ENCODE data around the gene XXYLT1. TPM values are rescaled to one million over a fixed set of nuclear protein-coding genes. Genes with fewer than 3 reads are reported as not detected.

Gene XXYLT1
- total RNA-seq, 1 experiment from 2014 or later, result 10.9 TPM

DNA sequence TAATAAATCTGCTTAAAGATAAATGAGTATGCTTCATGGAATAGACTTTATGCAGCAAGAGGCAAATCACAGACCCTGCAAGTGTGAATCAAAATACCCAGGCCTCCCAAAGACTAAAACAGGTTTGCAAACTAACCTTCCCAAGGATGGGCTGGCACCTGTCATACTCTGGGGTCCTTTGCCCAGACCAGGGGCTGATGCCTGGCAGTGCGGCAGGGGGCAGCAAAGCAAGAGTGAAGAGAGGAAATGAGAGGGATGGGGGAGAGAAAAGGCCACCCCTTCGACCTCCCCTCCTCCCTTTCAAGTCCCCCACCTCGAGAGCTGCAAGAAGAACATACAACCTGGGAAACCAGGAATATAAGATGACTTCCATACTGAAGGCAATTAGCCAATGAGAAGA is 31.8 kb downstream of the XXYLT1 start:
- RAD21 ChIA-PET (ENCODE audit: low non-redundant PET in 1 of 2, low total read pairs in 2 of 2, uncharacterized antibody in 2 of 2, unreplicated experiment in 2 of 2), result no interaction called here
- Histone ChIP-seq H3K27ac (ENCODE audit: low read depth, low read length) (no peak overlapping the region), H3K4me3 (replicated peaks in 1 of 2; ENCODE audit: low read depth in 1 of 2, low read length in 2 of 2) (no peak overlapping the region), H2AFZ (ENCODE audit: low read depth, low read length, poor library complexity, severe bottlenecking) (no peak overlapping the region), H3K9me3 (ENCODE audit: control insufficient read depth in 1 of 2, insufficient read depth in 1 of 2, low read depth in 1 of 2, low read length in 2 of 2) (no peaks in the 10 kb centered on the region), H3K9ac (ENCODE audit: low read length) (no peak overlapping the region), H3K4me2 (ENCODE audit: low read length) (no peak overlapping the region), H3K9me2 (ENCODE audit: insufficient read depth) (no peaks in the 10 kb centered on the region), H4K20me1 (ENCODE audit: insufficient read depth) (no peaks in the 10 kb centered on the region), H3K79me2 (ENCODE audit: insufficient read depth, low read length) (no peaks in the 10 kb centered on the region), H3K36me3 (ENCODE audit: control insufficient read depth in 1 of 2, insufficient read depth in 2 of 2, low read length in 2 of 2) (no peaks in the 10 kb centered on the region), H3K4me1 (ENCODE audit: control insufficient read depth in 1 of 2, insufficient read depth in 2 of 2, low read length in 2 of 2) (peaks cover 0 to 6% of the 10 kb centered on the region in 2 experiments; a peak in 1 of 4 replicates), H3K27me3 (ENCODE audit: insufficient read depth, low read length) (no peaks in the 10 kb centered on the region)
- CTCF ChIA-PET, result interaction anchor here (0.9 kb wide), 1 partner anchor 32 kb away, joined by 3 read pairs; the partner anchor contains the start of gene XXYLT1
- ATAC-seq, result no peak
- BruUV-seq (replicated peaks), result no TSS peak
- intact Hi-C loops (cut with micrococcal nuclease), result no loop called here
- DNase-seq (ENCODE audit: low read depth, low spot score), result no peak
- TF ChIP-seq POLR2AphosphoS5 (IDR thresholded peaks at IDR 0.05; ENCODE audit: low read depth, low read length) (no peak), JUND (IDR thresholded peaks at IDR 0.05) (no peak), EZH2phosphoT487 (IDR thresholded peaks at IDR 0.05; ENCODE audit: borderline replicate concordance) (no peak)
- POLR2A ChIA-PET, result no interaction called here

- Histone ChIP-seq H3K27ac (ENCODE audit: low read depth, low read length) (no peak overlapping the region), H3K27me3 (ENCODE audit: insufficient read depth, low read length) (no peaks in the 10 kb centered on the region), H3K4me2 (ENCODE audit: low read length) (no peak overlapping the region), H3K9me3 (ENCODE audit: control insufficient read depth in 1 of 2, insufficient read depth in 1 of 2, low read depth in 1 of 2, low read length in 2 of 2) (no peaks in the 10 kb centered on the region), H3K4me1 (ENCODE audit: control insufficient read depth in 1 of 2, insufficient read depth in 2 of 2, low read length in 2 of 2) (peaks cover 0 to 6% of the 10 kb centered on the region in 2 experiments; a peak in 1 of 4 replicates), H2AFZ (ENCODE audit: low read depth, low read length, poor library complexity, severe bottlenecking) (no peak overlapping the region), H3K79me2 (ENCODE audit: insufficient read depth, low read length) (no peaks in the 10 kb centered on the region), H4K20me1 (ENCODE audit: insufficient read depth) (no peaks in the 10 kb centered on the region), H3K9me2 (ENCODE audit: insufficient read depth) (no peaks in the 10 kb centered on the region), H3K36me3 (ENCODE audit: control insufficient read depth in 1 of 2, insufficient read depth in 2 of 2, low read length in 2 of 2) (no peaks in the 10 kb centered on the region), H3K9ac (ENCODE audit: low read length) (no peak overlapping the region), H3K4me3 (replicated peaks in 1 of 2; ENCODE audit: low read depth in 1 of 2, low read length in 2 of 2) (no peak overlapping the region)
- no peak for TF ChIP-seq POLR2AphosphoS5 (IDR thresholded peaks at IDR 0.05; ENCODE audit: low read depth, low read length)
- TF ChIP-seq SP1 (IDR thresholded peaks at IDR 0.05; ENCODE audit: low read depth), result no peak
- TF ChIP-seq YY1 (IDR thresholded peaks at IDR 0.05; ENCODE audit: extremely low read depth, insufficient replicate concordance, low read depth, low read length), result no peak
- no peak for TF ChIP-seq SIN3A (IDR thresholded peaks at IDR 0.05; ENCODE audit: low read depth)
- no peak for TF ChIP-seq ZNF274 (IDR thresholded peaks at IDR 0.05; ENCODE audit: low read depth, low read length)
- TF ChIP-seq RAD21 (IDR thresholded peaks at IDR 0.05; ENCODE audit: low read depth), result no peak
- TF ChIP-seq CBX3 (IDR thresholded peaks at IDR 0.05; ENCODE audit: low read depth), result no peak
- no peak for TF ChIP-seq POLR2A (IDR thresholded peaks at IDR 0.05; ENCODE audit: borderline replicate concordance, extremely low read depth, insufficient read depth, insufficient read length)
- TF ChIP-seq ZBTB33 (IDR thresholded peaks at IDR 0.05; ENCODE audit: extremely low read depth, insufficient replicate concordance, low read length), result no peak
- TF ChIP-seq, protein P1, sequence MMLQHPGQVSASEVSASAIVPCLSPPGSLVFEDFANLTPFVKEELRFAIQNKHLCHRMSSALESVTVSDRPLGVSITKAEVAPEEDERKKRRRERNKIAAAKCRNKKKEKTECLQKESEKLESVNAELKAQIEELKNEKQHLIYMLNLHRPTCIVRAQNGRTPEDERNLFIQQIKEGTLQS (IDR thresholded peaks at IDR 0.05), result no peak
- TF ChIP-seq JUND (IDR thresholded peaks at IDR 0.05), result no peak
- no peak for TF ChIP-seq EZH2phosphoT487 (IDR thresholded peaks at IDR 0.05; ENCODE audit: borderline replicate concordance)
- no peak for TF ChIP-seq EZH2 (IDR thresholded peaks at IDR 0.05)
- no peak for TF ChIP-seq FOSL1 (IDR thresholded peaks at IDR 0.05; ENCODE audit: low read depth)
- CTCF ChIA-PET, result interaction anchor here (0.9 kb wide), 1 partner anchor 33 kb away, joined by 3 read pairs; the partner anchor contains the start of gene XXYLT1
- RAD21 ChIA-PET (ENCODE audit: low non-redundant PET in 1 of 2, low total read pairs in 2 of 2, uncharacterized antibody in 2 of 2, unreplicated experiment in 2 of 2), result no interaction called here
- BruUV-seq (replicated peaks), result no TSS peak
- intact Hi-C loops (cut with micrococcal nuclease), result no loop called here
- ATAC-seq (no peak), DNase-seq (ENCODE audit: low read depth, low spot score) (no peak)
- POLR2A ChIA-PET, result no interaction called here
These were observed 32.3 kb downstream of the XXYLT1 start for GRCh38 chr3:195238586-195239118.

All from HCT116 (cell line).